GM19043 (cell line): ENCODE data around the gene SLX4IP.

ENCODE experiments used
- ATAC-seq: cut with Tn5 transposase; IDR thresholded peaks from one replicate; pipeline ENCODE4 v1.9.1; 2021; ENCODE audit warnings: low read depth; ENCODE audit not compliant: unreplicated experiment

The SLX4IP gene

DNA sequence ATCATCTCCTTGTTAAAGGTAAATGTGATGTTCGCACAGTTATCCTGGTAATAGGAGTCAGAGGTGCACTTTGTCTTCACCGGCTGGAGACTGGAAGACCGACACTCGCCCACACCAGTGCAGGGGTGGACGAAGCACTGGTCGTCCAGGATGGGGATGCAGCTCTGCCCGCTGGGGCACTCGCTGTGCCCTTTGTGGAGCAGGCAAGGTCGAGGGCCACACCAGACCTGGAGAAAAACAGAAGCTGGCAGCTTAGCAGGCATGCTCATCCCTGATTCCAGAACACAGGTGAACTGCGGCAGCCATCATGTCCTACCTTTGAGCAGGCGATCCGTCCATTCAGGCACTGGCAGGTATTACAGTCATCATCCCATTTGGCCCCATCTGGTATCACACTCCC lies 206.4 kb downstream of the SLX4IP start:
- ATAC-seq = no peak

DNA sequence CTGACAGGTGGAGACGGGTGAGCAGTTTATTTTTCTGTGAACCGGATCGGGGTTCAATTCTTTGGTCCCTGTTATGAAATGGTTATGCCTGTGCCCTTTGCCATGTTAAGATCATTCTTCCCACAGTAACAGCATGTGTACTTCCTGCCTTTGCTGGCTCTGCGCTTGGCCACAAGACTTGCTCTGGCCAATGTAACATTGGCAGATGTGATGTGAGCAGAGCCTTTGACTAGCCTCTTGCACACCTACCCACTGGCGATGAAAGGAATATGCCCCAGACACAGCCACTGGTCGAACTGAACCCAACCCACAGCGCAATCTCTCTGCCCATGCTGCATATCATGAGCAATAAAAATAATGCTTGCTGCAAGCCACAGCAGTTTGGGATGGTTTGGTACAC lies 206.8 kb downstream of the SLX4IP start:
- ATAC-seq = no peak

DNA sequence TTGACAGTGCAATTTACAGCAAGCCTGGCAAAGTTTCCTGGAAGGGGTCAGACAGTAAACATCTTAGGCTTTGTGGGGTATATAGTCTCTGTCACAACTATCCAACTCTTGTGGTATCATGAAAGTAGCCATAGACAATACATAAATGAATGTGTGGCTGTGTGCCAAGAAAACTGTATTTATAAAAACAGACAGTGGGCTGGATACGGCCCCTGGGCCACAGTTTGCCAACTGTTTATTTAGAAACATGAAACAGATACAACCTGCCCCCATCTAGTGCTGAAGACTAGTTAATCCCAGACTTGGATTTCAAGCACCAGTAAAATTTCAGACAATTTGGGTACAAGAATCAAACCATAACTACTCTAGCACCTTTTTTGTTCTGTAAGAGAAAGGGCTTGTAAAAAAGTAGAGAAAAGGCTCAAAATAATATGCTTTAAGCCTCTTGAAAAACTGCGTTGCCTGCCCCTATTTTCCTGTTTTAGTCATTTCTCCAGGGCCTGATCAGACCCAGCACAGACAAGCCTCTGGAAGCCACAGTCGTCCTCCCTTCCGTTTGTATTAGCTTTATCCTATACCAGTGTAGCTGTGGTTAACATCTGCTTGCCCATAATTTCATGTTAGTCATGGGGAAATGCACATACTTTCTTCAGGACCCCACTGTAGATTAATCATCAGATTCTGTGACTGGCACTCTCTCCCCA lies 207.9 kb downstream of the SLX4IP start:
- ATAC-seq = no peak

DNA sequence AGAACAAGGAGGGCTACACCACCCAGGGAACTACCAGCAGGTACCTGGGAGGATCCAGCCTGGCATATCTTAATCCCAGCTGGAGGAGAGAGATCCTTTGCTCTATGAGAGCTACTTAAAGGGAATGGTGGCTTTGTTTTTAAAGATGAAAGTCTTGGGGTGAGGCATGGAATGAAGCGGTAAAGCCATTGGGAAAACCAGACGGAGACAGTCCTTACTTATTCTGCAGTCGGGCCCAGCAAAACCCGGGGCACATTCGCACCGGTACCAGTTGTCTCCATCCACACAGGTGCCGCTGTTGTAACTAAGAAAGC lies 208.4 kb downstream of the SLX4IP start:
- ATAC-seq = no peak

- ATAC-seq = peak; percentile 43
Observed at GRCh38 chr20:10644458-10645204, 209.5 kb downstream of the SLX4IP start.

DNA sequence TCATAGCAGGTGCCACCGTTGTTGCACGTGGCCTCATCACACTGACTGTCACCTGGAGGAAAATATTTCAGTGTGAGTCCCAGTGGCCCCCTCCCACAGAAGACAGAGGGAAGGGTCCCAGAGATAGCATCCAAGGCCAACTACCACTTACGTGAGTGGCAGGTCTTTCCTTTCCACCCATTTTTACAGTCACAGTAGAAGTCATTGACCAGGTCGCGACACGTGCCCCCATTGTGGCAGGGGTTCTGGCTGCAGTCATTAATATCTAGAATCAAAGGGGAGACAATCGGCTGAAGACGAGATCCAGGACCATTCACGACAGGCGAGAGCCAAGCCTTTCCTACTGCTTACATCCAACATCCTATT lies 210.1 kb downstream of the SLX4IP start:
- no peak for ATAC-seq

DNA sequence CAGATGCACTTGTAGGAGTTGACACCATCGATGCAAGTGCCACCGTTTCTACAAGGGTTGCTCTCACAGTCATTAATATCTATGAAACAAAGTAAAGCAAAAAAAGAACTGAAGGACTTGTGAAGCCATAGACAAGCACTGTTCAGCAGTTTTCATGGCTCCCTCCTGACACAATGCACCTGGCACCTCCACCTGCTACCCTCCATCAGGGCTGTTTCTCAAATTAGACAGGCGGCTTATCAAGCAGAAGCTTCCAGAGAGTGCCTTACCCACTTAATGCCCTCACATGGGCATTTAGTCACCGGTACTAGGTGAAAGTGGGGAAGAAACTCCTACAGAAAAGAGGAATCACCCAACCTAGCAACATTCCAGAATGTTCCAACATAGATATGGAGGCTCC lies 210.9 kb downstream of the SLX4IP start:
- no peak for ATAC-seq

DNA sequence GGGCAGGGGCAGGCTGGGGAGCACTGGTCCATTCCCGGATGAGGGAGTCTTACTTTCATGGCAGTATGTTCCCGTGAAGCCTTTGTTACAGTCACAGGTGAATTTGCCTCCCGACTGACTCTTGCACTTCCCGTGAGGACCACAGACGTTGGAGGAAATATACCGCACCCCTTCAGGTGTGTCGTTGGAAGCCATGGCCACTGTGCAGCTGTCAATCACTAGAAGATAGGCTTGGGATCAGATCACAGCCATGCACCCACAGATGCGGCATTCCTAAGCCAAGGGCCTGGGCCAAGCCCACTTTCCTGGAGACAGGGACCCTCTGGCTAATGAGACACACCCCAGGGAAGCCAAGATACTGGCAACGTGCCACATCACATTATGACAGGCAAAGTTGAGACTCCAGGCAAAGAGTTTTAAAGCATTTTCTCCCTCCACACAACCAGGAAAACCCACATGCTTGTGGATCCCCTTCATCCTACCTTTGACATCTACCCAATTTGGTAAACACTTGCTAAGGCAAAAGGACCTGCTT lies 211.8 kb downstream of the SLX4IP start:
- no peak for ATAC-seq

- no peak for ATAC-seq
Observed at GRCh38 chr20:10647471-10647870, 212.4 kb downstream of the SLX4IP start.

DNA sequence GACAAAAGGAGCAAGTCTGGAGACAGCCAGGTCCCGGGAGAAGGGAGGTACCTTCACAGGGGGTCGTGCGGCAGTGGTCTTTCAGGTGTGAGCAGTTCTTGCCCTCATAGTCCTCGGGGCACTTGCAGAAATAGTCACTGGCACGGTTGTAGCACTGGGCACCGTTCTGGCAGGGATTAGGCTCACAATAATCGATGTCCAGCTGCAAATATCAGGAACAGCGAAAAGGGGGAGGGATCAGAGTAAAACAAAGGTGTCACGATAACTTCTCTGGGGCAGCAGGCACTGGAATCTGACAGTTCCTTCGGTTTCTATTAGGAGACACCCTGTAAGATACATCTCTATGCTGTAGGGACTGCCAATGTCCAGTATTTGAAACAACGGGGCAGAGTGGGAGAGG lies 212.8 kb downstream of the SLX4IP start:
- no peak for ATAC-seq

GRCh38 chr20:10648651-10649050 lies 213.5 kb downstream of the SLX4IP start:
- ATAC-seq = no peak

- ATAC-seq = no peak
Observed at GRCh38 chr20:10649080-10649796, 214.1 kb downstream of the SLX4IP start.

- ATAC-seq = no peak
Observed at GRCh38 chr20:10649797-10650160, 214.7 kb downstream of the SLX4IP start.

DNA sequence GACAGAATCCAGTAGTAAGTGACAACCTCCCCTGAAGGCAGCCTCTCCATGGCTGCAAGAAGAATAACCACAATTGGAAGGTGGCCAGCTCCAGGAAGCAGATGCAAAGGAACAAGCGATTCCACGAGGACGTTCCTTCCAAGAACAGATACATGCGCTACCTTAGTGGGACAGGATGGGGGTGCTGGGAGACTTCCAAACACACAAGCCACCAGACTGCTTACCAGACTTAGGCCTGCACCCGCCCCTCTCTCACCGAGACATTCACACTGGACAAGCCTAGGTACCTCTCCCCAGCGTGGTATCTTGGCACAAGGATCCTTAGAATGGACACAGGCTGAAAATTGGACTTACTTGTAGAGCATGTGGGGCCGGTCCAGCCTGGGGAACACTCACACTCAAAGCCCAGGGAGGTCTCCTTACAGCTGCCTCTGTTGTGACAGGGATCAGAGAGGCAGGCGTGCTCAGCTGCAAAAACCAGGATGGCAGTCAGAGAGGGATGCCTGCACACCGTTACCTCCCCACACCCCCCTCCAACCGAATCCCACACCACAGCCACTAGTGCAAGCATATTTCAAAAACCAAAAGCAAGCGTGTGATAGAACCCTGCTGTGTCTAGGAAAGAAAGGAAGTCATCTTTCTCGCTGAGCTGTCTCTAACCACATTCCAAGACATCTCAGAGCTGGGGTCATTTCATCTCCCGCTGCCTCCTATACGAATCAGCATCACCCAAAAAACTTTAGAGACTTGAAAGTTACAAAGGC lies 216.3 kb downstream of the SLX4IP start:
- ATAC-seq = no peak

DNA sequence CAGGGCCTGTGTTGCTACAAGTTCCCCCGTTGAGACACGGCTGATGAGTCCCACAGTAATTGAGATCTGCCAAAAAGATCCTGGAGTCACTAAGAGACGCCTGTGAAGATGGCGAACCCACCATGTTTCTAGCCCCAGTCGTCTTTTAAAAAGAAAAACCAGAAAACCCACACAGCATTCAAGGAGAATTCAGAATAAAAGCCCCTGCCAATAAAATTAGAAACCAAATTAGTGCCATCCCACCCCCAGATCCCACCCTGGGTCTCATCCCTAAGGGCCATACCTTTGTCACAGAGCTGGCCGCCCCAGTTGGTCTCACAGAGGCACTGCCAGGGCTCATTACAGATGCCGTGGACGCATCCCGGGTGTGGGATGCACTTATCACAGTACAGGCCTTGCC lies 217.1 kb downstream of the SLX4IP start:
- ATAC-seq = no peak

DNA sequence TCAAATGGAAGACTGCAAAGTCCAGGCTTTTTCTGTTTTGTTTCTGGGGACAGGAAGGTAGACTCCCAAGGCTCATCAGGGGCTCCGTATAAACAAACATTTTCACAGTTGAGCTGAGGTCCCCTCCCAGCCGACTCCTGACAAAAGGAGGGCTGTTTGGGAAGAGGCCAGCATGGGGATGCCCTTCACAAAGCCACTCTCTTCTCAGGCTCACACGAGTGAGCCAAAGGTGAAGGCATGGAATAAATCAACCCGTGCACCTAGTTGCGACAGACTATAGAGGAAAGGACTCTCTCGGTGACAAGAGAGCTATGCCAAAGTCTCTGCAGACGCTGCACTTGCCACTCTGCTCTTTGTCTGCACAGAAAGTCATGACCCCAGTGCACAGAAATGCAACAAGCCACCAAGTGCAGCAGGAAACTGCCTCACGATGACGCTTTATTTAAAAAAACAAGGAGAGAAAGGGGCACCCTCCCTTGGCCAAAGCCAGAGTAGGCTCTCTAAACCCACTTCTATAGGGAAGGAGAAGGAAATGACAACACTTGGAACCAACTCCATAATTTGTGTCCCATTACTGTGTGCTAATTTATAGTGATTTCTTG lies 217.7 kb downstream of the SLX4IP start:
- ATAC-seq = no peak

- no peak for ATAC-seq
Observed at GRCh38 chr20:10653599-10654249, 218.6 kb downstream of the SLX4IP start.

- ATAC-seq = no peak
Observed at GRCh38 chr20:10654250-10654610, 219.1 kb downstream of the SLX4IP start.

GRCh38 chr20:10654630-10655029 lies 219.5 kb downstream of the SLX4IP start:
- peak; percentile 80 for ATAC-seq
